Activated CD8-positive, alpha-beta T cell treated with anti-CD3 and anti-CD28 coated beads, Interleukin-2, amount 10 ng/mL, durations not matched to agents 7 days and 5 days (primary cell): ENCODE data around the gene RPAP2. TPM values are rescaled to one million over a fixed set of nuclear protein-coding genes. Genes with fewer than 3 reads are reported as not detected.

Experiments
- ATAC-seq: fragments of 150-1000 bp; cut with Tn5 transposase; one replicate; pipeline ENCODE4 v1.10.0; 2021; ENCODE audit warnings: moderate library complexity
- CTCF ChIA-PET: fragments of 350-600 bp; sonication (Branson Sonifier 250); formaldehyde crosslinking; loops from one replicate; lab custom pipeline; 2021; ENCODE audit warnings: antibody characterized with exemption; lab: Charles Lee
- POLR2A ChIA-PET: fragments of 350-600 bp; sonication (Branson Sonifier 250); formaldehyde crosslinking; loops from one replicate; lab custom pipeline; 2021; ENCODE audit warnings: antibody characterized with exemption; lab: Charles Lee
- DNase-seq: peaks from one replicate; pipeline ENCODE4 v3.0.0-alpha.2; 2020
- H3K27ac Mint-ChIP-seq: one replicate; pipeline ENCODE4 v1.8.0; 2021; ENCODE audit warnings: mild to moderate bottlenecking, mixed read lengths
- H3K27me3 Mint-ChIP-seq: one replicate; pipeline ENCODE4 v1.8.0; 2021; ENCODE audit warnings: low read depth, mixed read lengths
- H3K36me3 Mint-ChIP-seq: one replicate; pipeline ENCODE4 v1.8.0; 2021; ENCODE audit warnings: low read depth, mixed read lengths
- H3K4me1 Mint-ChIP-seq: one replicate; pipeline ENCODE4 v1.8.0; 2021; ENCODE audit warnings: low read depth, mixed read lengths
- H3K4me3 Mint-ChIP-seq: one replicate; pipeline ENCODE4 v1.8.0; 2021; ENCODE audit warnings: mild to moderate bottlenecking, mixed read lengths
- H3K9me3 Mint-ChIP-seq: one replicate; pipeline ENCODE4 v1.8.0; 2022; ENCODE audit warnings: mixed read lengths; ENCODE audit not compliant: insufficient read depth
- total RNA-seq, 2 experiments: library from RNA; stranded (reverse); gene quantifications; one replicate each; pipeline ENCODE4 v1.2.3, GENCODE V29; 2021

The RPAP2 gene
- total RNA-seq, 2 experiments from 2014 or later: 32.9 to 36.2 TPM

DNA sequence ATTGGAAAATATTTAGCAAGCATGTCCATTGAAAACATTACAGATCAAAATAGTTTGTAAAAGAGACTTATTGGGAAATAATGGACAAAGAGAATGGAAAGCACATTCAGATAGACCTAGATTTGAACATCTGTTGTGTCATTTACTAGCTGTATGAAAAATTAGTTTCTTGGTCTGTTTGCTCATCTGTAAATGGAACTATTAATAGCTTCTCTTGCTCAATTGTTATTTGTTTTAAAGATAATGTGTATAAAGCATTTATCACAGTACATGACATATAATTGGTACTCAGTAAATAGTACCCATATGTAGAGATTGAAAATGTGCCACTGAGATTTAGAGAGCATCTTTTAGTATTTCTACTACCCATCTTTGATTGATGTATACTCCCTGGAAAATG lies 25.9 kb downstream of the RPAP2 start:
- peak overlapping the region; percentile 97 for H3K27ac Mint-ChIP-seq
- DNase-seq: no peak
- POLR2A ChIA-PET: no interaction called here

DNA sequence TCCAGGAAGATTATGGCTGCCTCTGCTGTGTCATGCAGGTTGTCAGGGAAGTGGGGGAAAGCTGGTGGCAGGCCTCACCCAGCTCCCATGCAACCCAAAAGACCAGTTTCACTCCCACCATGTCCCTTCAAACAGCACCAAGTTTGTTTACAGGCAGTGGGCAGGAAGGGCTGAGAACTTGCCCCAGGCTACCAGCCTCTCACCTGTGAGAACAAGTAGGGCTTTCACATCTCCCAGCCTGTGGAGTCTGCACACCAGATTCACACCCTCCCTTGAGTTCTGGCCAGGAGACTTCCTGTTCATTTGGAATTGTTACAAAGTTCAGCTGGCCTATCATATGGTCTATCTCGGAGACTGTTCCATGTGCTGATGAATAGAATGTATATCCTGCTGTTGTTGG lies 27.8 kb downstream of the RPAP2 start:
- ChIA-PET POLR2A (no interaction called here), CTCF (interaction anchor here (0.8 to 1.1 kb wide), 2 partner anchors 17 to 84 kb away, joined by 3 read pairs; no protein-coding TSS in a partner anchor)
- ATAC-seq (no peak), DNase-seq (no peak)
- Mint-ChIP-seq H3K4me1 (peaks cover 38% of the 10 kb centered on the region), H3K36me3 (peaks cover 78% of the 10 kb centered on the region), H3K27me3 (no peaks in the 10 kb centered on the region), H3K9me3 (peaks cover 36% of the 10 kb centered on the region), H3K27ac (no peak overlapping the region), H3K4me3 (no peak overlapping the region)

More for the DNA sequence above, 25.9 kb downstream of the RPAP2 start:
- CTCF ChIA-PET: no interaction called here
- no peak for ATAC-seq
- Mint-ChIP-seq H3K4me3 (peak overlapping the region; percentile 69), H3K27me3 (no peaks in the 10 kb centered on the region), H3K9me3 (peaks cover 34% of the 10 kb centered on the region), H3K36me3 (peaks cover 80% of the 10 kb centered on the region), H3K4me1 (peaks cover 28% of the 10 kb centered on the region)

DNA sequence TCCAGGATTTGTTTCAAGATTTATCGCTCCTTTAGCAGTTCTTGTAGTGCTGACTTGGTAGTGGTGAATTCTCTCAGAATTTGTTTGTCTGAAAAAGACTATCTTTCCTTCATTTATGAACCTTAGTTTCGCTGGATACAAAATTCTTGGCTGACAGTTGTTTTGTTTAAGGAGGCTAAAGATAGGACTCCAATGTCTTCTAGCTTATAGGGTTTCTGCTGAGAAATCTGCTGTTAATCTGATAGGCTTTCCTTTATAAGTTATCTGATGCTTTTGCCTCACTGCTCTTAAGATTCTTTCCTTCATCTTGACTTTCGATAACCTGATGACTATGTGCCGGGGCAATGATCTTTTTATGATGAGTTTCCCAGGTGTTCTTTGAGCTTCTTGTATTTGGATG lies 28.9 kb downstream of the RPAP2 start:
- H3K9me3 Mint-ChIP-seq: peaks cover 36% of the 10 kb centered on the region
- DNase-seq (no peak), ATAC-seq (no peak)
- no peak overlapping the region for H3K27ac Mint-ChIP-seq
- CTCF ChIA-PET: interaction anchor here (1.1 to 2.1 kb wide), 2 partner anchors 9 to 83 kb away, joined by 3 to 6 read pairs; no protein-coding TSS in a partner anchor
- H3K27me3 Mint-ChIP-seq: no peaks in the 10 kb centered on the region
- H3K36me3 Mint-ChIP-seq: peaks cover 83% of the 10 kb centered on the region
- peaks cover 43% of the 10 kb centered on the region for H3K4me1 Mint-ChIP-seq
- no peak overlapping the region for H3K4me3 Mint-ChIP-seq
- POLR2A ChIA-PET: no interaction called here

DNA sequence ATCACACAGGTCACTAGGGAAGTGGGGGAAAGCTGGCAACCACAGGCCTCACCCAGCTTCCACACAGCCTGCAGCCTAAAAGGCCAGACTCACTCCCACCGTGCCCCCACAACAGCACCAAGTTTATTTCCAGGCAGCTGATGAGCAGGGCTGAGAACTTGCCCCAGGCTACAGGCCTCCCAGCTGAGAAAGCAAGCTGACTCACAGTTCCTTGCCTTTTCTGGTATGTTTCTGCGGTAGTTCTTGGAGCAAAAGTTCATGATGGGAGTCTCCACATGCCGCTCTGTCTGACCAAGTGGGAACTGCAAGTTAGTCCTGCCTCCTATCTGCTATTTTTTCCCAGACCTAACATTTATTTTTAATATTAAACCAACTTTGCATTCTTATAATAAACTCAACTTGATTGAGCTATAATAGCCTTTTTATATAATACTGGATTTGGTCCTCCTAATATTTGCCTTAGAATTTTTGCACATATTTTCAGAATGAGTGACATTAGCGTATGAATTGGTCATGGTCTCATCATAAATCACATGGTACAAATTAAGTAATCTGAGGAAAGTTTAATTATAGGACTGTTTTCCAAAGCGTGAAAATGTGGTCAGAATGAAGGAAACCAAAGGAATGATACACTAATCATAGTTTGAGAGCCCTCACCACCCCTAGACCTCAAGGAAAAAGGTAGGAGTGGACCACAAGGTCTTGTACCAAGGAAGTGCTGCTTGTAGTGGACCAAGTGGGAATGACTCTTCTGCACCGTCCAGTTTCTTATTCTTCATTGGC lies 30.7 kb downstream of the RPAP2 start:
- Mint-ChIP-seq H3K4me3 (no peak overlapping the region), H3K4me1 (peaks cover 36% of the 10 kb centered on the region), H3K27ac (no peak overlapping the region), H3K36me3 (peaks cover 85% of the 10 kb centered on the region), H3K9me3 (peaks cover 36% of the 10 kb centered on the region), H3K27me3 (no peaks in the 10 kb centered on the region)
- CTCF ChIA-PET: interaction anchor here (1.3 to 2.1 kb wide), 4 partner anchors 11 to 68 kb away, joined by 3 to 6 read pairs (median 4); no protein-coding TSS in a partner anchor
- POLR2A ChIA-PET: interaction anchor here (1.1 kb wide), 1 partner anchor 14 kb away, joined by 5 read pairs; no protein-coding TSS in a partner anchor
- ATAC-seq (no peak), DNase-seq (no peak)

DNA sequence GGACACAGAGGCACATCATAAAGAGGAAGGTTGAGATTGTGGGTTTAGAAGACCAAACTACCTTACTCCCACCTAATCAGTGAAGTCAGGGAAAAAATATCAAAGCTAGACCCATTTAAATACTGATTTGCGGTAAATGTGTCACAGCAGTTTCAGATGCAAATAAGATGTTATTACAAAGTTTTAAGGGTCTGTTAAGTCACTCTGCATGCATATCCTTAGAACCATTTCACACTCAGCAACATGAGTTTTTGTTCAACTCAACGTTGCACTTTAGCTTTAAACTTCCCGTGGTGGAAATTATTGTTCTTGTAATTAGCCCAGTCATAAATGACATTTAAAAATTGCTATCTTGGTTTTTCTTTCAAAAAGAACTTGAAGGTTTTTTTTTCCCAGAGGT lies 34.8 kb downstream of the RPAP2 start:
- no peak overlapping the region for H3K27ac Mint-ChIP-seq
- ATAC-seq (no peak), DNase-seq (no peak)
- POLR2A ChIA-PET: interaction anchor here (0.8 kb wide), 1 partner anchor 35 kb away, joined by 3 read pairs; the partner anchor contains the start of genes GLMN and RPAP2
- H3K27me3 Mint-ChIP-seq: no peaks in the 10 kb centered on the region
- H3K9me3 Mint-ChIP-seq: peaks cover 6% of the 10 kb centered on the region
- peaks cover 23% of the 10 kb centered on the region for H3K4me1 Mint-ChIP-seq
- CTCF ChIA-PET: interaction anchor here (0.7 to 1.0 kb wide), 2 partner anchors 8 to 25 kb away, joined by 3 read pairs; no protein-coding TSS in a partner anchor
- H3K36me3 Mint-ChIP-seq: peaks cover 59% of the 10 kb centered on the region
- H3K4me3 Mint-ChIP-seq: no peak overlapping the region

DNA sequence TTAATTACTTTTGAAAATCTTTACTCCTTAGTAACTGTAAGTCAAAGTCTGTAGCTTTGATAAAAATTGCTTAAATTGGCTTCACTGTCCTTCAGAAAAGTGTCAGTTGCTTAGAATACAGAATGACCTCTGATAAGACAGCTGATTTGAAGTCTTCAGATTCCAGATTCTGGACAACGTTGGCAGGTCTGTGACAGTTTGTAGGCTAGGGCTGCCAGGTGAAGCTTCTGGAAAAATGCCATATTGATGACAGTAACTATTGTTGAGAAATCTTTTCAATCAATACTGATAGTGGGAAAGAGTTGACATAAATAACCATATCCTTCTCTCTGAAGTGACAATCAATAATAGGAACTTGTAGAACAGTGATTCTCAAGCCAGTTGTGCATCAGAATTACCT lies 41.3 kb downstream of the RPAP2 start:
- POLR2A ChIA-PET: interaction anchor here (0.6 to 1.0 kb wide), 2 partner anchors 24 to 145 kb away, joined by 3 to 4 read pairs; no protein-coding TSS in a partner anchor
- no peaks in the 10 kb centered on the region for H3K9me3 Mint-ChIP-seq
- peaks cover 30% of the 10 kb centered on the region for H3K36me3 Mint-ChIP-seq
- no peak for ATAC-seq
- CTCF ChIA-PET: interaction anchor here (1.0 to 1.3 kb wide), 3 partner anchors 25 to 30 kb away, joined by 4 to 5 read pairs (median 4); no protein-coding TSS in a partner anchor
- H3K27ac Mint-ChIP-seq: no peak overlapping the region
- no peaks in the 10 kb centered on the region for H3K27me3 Mint-ChIP-seq
- H3K4me3 Mint-ChIP-seq: no peak overlapping the region
- DNase-seq: no peak
- no peaks in the 10 kb centered on the region for H3K4me1 Mint-ChIP-seq

DNA sequence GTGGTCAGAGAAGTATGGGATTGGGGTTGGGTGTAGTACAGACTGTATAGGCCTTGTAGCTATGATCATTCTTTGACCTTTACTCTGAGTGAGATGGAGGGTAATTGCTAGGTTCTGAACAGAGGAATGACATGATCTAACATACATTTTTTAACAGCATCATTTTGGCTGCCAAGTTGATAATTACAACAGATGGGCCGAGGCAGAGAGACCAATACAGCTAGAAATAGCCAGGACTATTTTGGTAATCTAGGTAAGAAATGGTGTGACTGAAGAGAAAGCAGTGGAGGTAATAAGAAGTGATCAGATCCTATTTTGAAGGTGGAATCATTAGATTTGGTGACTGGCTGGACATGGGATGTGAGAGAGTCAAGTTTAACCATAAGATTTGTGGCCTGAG lies 43.5 kb downstream of the RPAP2 start:
- Mint-ChIP-seq H3K9me3 (no peaks in the 10 kb centered on the region), H3K4me1 (peaks cover 3% of the 10 kb centered on the region), H3K27me3 (no peaks in the 10 kb centered on the region), H3K36me3 (peaks cover 30% of the 10 kb centered on the region), H3K27ac (no peak overlapping the region), H3K4me3 (no peak overlapping the region)
- no peak for ATAC-seq
- no peak for DNase-seq
- CTCF ChIA-PET: interaction anchor here (0.8 to 2.0 kb wide), 3 partner anchors 8 to 141 kb away, joined by 3 to 4 read pairs (median 4); no protein-coding TSS in a partner anchor
- POLR2A ChIA-PET: no interaction called here

DNA sequence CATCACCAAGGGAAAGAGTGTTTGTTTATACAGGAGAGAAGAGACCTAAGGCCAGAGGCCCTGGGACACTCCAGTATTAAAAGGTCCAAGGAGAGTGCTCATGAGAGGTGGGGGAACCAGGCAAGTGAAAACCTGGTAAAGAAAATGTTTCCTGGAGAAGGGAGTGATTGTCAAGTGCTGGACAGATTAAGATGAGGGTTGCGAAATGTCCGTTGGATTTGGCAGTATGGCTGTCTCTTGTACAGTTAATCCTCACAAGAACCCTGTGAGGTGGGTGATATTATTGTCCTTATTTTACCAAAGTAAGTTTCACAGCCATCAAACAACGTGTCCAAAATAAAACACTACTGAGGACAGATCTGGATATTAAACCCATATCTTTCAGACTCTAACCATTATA lies 44.2 kb downstream of the RPAP2 start:
- ChIA-PET CTCF (interaction anchor here (2.0 kb wide), 1 partner anchor 140 kb away, joined by 4 read pairs; no protein-coding TSS in a partner anchor), POLR2A (no interaction called here)
- Mint-ChIP-seq H3K36me3 (peaks cover 35% of the 10 kb centered on the region), H3K27ac (no peak overlapping the region), H3K9me3 (no peaks in the 10 kb centered on the region), H3K4me1 (peaks cover 5% of the 10 kb centered on the region), H3K27me3 (no peaks in the 10 kb centered on the region), H3K4me3 (no peak overlapping the region)
- no peak for ATAC-seq
- no peak for DNase-seq

DNA sequence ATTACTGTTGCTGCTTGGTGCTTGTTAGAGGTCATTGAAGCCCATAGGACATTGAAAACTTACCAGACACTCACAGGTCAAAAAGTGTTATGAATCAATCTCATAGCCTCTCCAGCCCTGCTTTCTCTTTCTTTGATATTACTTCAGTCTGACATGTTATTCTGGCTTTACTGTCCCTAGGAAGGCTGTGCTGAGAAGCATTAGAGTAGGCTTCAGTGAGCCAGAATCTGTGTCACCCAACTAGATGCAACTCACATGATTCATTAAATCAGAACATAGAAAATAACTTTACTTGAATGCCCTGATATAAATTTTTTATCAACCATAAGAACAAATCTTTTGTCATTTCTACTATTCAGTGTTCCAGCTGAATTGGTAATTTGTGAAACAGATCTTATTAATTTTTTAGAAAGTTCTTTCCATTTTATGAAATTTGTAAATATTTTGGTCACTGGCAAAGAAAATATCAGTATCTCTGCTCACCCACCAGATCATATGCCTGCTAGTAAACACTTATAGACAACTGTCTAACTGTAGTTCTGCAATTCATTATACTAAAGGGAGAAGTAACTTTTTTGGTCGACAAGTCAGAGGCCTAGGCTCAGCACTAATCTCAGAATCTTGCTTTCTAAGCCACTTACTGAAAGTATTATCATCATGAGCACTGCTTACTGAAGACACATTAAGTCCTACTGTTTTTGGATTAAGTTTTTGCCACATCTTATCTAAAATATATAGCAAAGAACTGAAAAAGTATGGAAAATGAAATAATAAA lies 48.2 kb downstream of the RPAP2 start:
- H3K4me3 Mint-ChIP-seq: no peak overlapping the region
- DNase-seq (no peak), ATAC-seq (no peak)
- CTCF ChIA-PET: interaction anchor here (0.6 to 1.1 kb wide), 2 partner anchors 37 to 855 kb away, joined by 3 read pairs; no protein-coding TSS in a partner anchor
- POLR2A ChIA-PET: interaction anchor here (0.8 to 1.2 kb wide), 2 partner anchors 139 to 485 kb away, joined by 3 to 4 read pairs; no protein-coding TSS in a partner anchor
- H3K27me3 Mint-ChIP-seq: no peaks in the 10 kb centered on the region
- H3K36me3 Mint-ChIP-seq: peaks cover 45% of the 10 kb centered on the region
- no peak overlapping the region for H3K27ac Mint-ChIP-seq
- no peaks in the 10 kb centered on the region for H3K9me3 Mint-ChIP-seq
- peaks cover 13% of the 10 kb centered on the region for H3K4me1 Mint-ChIP-seq

DNA sequence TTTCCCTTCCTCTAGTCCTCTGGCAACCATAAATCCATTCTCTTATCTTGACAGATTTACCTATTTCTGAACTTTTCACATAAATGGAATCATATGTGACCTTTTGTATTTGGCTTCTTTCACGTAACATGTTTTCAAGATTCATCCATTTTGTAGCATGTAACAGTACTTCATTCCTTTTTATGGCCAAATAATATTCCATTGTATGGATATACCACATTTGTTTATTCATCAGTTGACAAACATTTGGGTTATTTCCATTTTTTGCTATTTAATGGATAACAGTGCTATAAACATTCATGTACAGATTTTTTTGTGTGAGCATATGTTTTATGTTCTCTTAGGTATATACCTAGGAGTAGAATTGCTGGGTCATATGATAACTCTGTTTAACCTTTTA lies 54.0 kb downstream of the RPAP2 start:
- Mint-ChIP-seq H3K36me3 (peaks cover 51% of the 10 kb centered on the region), H3K27me3 (no peaks in the 10 kb centered on the region), H3K27ac (no peak overlapping the region), H3K4me1 (peaks cover 17% of the 10 kb centered on the region), H3K4me3 (no peak overlapping the region), H3K9me3 (peaks cover 4% of the 10 kb centered on the region)
- POLR2A ChIA-PET: no interaction called here
- no peak for ATAC-seq
- DNase-seq: no peak
- CTCF ChIA-PET: no interaction called here

DNA sequence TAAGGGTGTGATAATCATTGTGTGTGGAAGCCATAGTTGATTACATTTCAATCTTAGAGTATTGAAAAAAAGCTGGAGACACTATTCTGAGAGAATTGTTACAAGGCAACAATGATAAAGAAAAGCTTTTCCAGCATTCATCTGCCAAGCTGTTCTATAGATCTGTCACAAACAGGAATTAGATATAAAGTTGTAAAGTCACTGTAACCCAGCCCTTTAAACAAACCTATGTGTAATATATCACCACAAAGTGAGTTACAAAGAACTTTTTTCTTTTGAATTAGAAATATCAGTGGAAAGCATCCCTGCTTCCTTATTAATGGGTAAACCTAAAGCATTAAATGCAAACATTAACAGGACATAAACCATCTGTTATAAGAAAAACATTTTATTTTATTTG lies 55.4 kb downstream of the RPAP2 start:
- no peak for ATAC-seq
- H3K4me3 Mint-ChIP-seq: no peak overlapping the region
- CTCF ChIA-PET: interaction anchor here (0.8 kb wide), 1 partner anchor 17 kb away, joined by 3 read pairs; no protein-coding TSS in a partner anchor

More for the DNA sequence above, 55.4 kb downstream of the RPAP2 start:
- Mint-ChIP-seq H3K27me3 (no peaks in the 10 kb centered on the region), H3K9me3 (peaks cover 4% of the 10 kb centered on the region), H3K36me3 (peaks cover 50% of the 10 kb centered on the region), H3K4me1 (peaks cover 16% of the 10 kb centered on the region), H3K27ac (no peak overlapping the region)
- DNase-seq: no peak
- POLR2A ChIA-PET: no interaction called here
